Breast epithelium (tissue), 3 donors: Measurements from ENCODE around the gene KPTN.

ENCODE experiments used
- CTCF ChIP-seq, 3 donors: fragments of 450-650 bp; IDR thresholded peaks; one replicate each; pipeline ENCODE4 v1.5.1; 2016 to 2017; ENCODE audit warnings: antibody characterized with exemption in 3 of 3, mild to moderate bottlenecking in 3 of 3, moderate library complexity in 3 of 3
- POLR2A ChIP-seq: fragments of 450-650 bp; IDR thresholded peaks from one replicate; pipeline ENCODE4 v1.6.1; 2016; ENCODE audit warnings: antibody characterized with exemption, mild to moderate bottlenecking, moderate library complexity
- POLR2AphosphoS5 ChIP-seq, 3 donors: sonication (generic); formaldehyde crosslinking; IDR thresholded peaks; one replicate each; pipeline ENCODE4 v1.6.1; 2017; ENCODE audit warnings: antibody characterized with exemption in 3 of 3

- TF ChIP-seq CTCF (IDR thresholded peaks at IDR 0.05) (no peak), POLR2AphosphoS5 (IDR thresholded peaks at IDR 0.05) (no peak), POLR2A (no peak)
Measured at GRCh38 chr19:47473336-47473735, 10.7 kb downstream of the KPTN start.
